WTC11 (cell line): Measurements from ENCODE around the gene CLEC6A. TPM values are rescaled to one million over a fixed set of nuclear protein-coding genes. Genes with fewer than 3 reads are reported as not detected.

Experiments used
- ATAC-seq: fragments of 200-7000 bp; cut with Tn5 transposase; 2 replicates; pipeline ENCODE4 v1.10.0; 2021; ENCODE audit warnings: mild to moderate bottlenecking, moderate library complexity
- CTCF ChIA-PET: fragments of 300-600 bp; sonication (Branson Sonifier 250); formaldehyde crosslinking; loops from one replicate; lab custom pipeline; 2021; ENCODE audit warnings: antibody characterized with exemption; lab: Charles Lee
- POLR2A ChIA-PET: fragments of 350-600 bp; sonication (Branson Sonifier 250); formaldehyde crosslinking; loops from one replicate; lab custom pipeline; 2021; ENCODE audit warnings: antibody characterized with exemption; lab: Charles Lee
- DNase-seq: peaks from one replicate; pipeline ENCODE4 v3.0.0; 2021; ENCODE audit warnings: low spot score
- H3K27ac Mint-ChIP-seq: 2 replicates; pipeline ENCODE4 v1.8.0; 2021; ENCODE audit warnings: mixed read lengths
- H3K27me3 Mint-ChIP-seq: 2 replicates; pipeline ENCODE4 v1.8.0; 2021; ENCODE audit warnings: low read depth, mild to moderate bottlenecking, moderate library complexity, mixed read lengths
- H3K36me3 Mint-ChIP-seq: 2 replicates; pipeline ENCODE4 v1.8.0; 2021; ENCODE audit warnings: mixed read lengths
- H3K4me1 Mint-ChIP-seq: 2 replicates; pipeline ENCODE4 v1.8.0; 2022; ENCODE audit warnings: mixed read lengths
- H3K4me3 Mint-ChIP-seq: 2 replicates; pipeline ENCODE4 v1.8.0; 2021; ENCODE audit warnings: mild to moderate bottlenecking, moderate library complexity, mixed read lengths
- H3K9me3 Mint-ChIP-seq: 2 replicates; pipeline ENCODE4 v1.8.0; 2021; ENCODE audit warnings: mixed read lengths
- CTCF ChIP-seq: fragments of 200-600 bp; IDR thresholded peaks from 2 replicates; pipeline ENCODE4 v1.8.0; 2022; ENCODE audit warnings: antibody characterized with exemption
- ELF4 ChIP-seq: sonication (generic); formaldehyde crosslinking; IDR thresholded peaks from 2 replicates; pipeline ENCODE4 v1.8.1; 2022; ENCODE audit warnings: low read depth, mild to moderate bottlenecking, moderate library complexity, missing genetic modification reagents
- ETV6 ChIP-seq: sonication (generic); formaldehyde crosslinking; IDR thresholded peaks from 2 replicates; pipeline ENCODE4 v1.8.1; 2022; ENCODE audit warnings: mild to moderate bottlenecking, missing genetic modification reagents
- FOXJ3 ChIP-seq: sonication (generic); formaldehyde crosslinking; IDR thresholded peaks from 2 replicates; pipeline ENCODE4 v1.9.0; 2021; ENCODE audit warnings: missing genetic modification reagents, mild to moderate bottlenecking, borderline replicate concordance
- GTF2I ChIP-seq: fragments of 250-450 bp; sonication (Bioruptor Pico); conservative IDR thresholded peaks from 2 replicates; pipeline ENCODE4 v1.4.0; 2021; ENCODE audit warnings: mild to moderate bottlenecking
- JUN ChIP-seq: sonication (generic); formaldehyde crosslinking; IDR thresholded peaks from 2 replicates; pipeline ENCODE4 v1.8.0; 2023; ENCODE audit warnings: mild to moderate bottlenecking, missing genetic modification reagents
- MLX ChIP-seq: sonication (generic); formaldehyde crosslinking; IDR thresholded peaks from 2 replicates; pipeline ENCODE4 v1.8.1; 2023; ENCODE audit warnings: mild to moderate bottlenecking, missing genetic modification reagents, moderate library complexity
- NFE2L1 ChIP-seq: sonication (generic); formaldehyde crosslinking; IDR thresholded peaks from 2 replicates; pipeline ENCODE4 v1.8.1; 2023; ENCODE audit warnings: missing genetic modification reagents
- NR1H2 ChIP-seq: sonication (generic); formaldehyde crosslinking; IDR thresholded peaks from 2 replicates; pipeline ENCODE4 v1.9.0; 2021; ENCODE audit warnings: mild to moderate bottlenecking, moderate library complexity, missing genetic modification reagents
- NR3C1 ChIP-seq: sonication (generic); formaldehyde crosslinking; conservative IDR thresholded peaks from 2 replicates; pipeline ENCODE4 v1.8.1; 2023; ENCODE audit warnings: low read depth, mild to moderate bottlenecking, missing genetic modification reagents
- RORB ChIP-seq: fragments of 250-450 bp; sonication (Bioruptor Pico); IDR thresholded peaks from 2 replicates; pipeline ENCODE4 v1.9.0; 2021; ENCODE audit warnings: mild to moderate bottlenecking
- ZNF121 ChIP-seq: sonication (generic); formaldehyde crosslinking; IDR thresholded peaks from 2 replicates; pipeline ENCODE4 v1.8.0; 2023; ENCODE audit warnings: missing genetic modification reagents
- ZNF263 ChIP-seq: sonication (generic); formaldehyde crosslinking; IDR thresholded peaks from 2 replicates; pipeline ENCODE4 v1.8.1; 2022; ENCODE audit warnings: low read depth, mild to moderate bottlenecking, moderate library complexity, missing genetic modification reagents
- ZNF396 ChIP-seq: fragments of 250-450 bp; sonication (Bioruptor Pico); IDR thresholded peaks from 2 replicates; pipeline ENCODE4 v1.8.0; 2021; ENCODE audit warnings: mild to moderate bottlenecking, moderate library complexity, borderline replicate concordance
- total RNA-seq: library from RNA; stranded (reverse); gene quantifications from 3 replicates; pipeline ENCODE4 v1.2.3, GENCODE V29; 2021
- TF ChIP-seq, protein P1 (sequence below): sonication (generic); formaldehyde crosslinking; conservative IDR thresholded peaks from 2 replicates; pipeline ENCODE4 v1.8.1; 2023; ENCODE audit warnings: mild to moderate bottlenecking, low read depth, missing genetic modification reagents, moderate library complexity
- TF ChIP-seq, protein P2 (sequence below): sonication (generic); formaldehyde crosslinking; IDR thresholded peaks from 2 replicates; pipeline ENCODE4 v1.8.1; 2023; ENCODE audit warnings: mild to moderate bottlenecking, missing genetic modification reagents, borderline replicate concordance
- TF ChIP-seq, protein P3 (sequence below): sonication (generic); formaldehyde crosslinking; IDR thresholded peaks from 2 replicates; pipeline ENCODE4 v1.8.0; 2022; ENCODE audit warnings: mild to moderate bottlenecking, missing genetic modification reagents
- TF ChIP-seq, protein P4 (sequence below): fragments of 250-450 bp; sonication (Bioruptor Pico); IDR thresholded peaks from 2 replicates; pipeline ENCODE4 v1.8.0; 2021; ENCODE audit warnings: mild to moderate bottlenecking

Gene CLEC6A
- total RNA-seq, 1 experiment from 2014 or later: 0.20 TPM

- no peak for TF ChIP-seq ZNF263 (CRISPR knock-in tag)
- TF ChIP-seq, all 79 proteins: peak for 0
Measured at GRCh38 chr12:8499616-8500015, 43.9 kb downstream of the CLEC6A start (continued).

- ChIA-PET POLR2A (no interaction called here), CTCF (interaction anchor here (1.2 kb wide), 1 partner anchor 107 kb away, joined by 4 read pairs; no protein-coding TSS in a partner anchor)
- Mint-ChIP-seq H3K4me3 (no peak overlapping the region), H3K9me3 (peaks cover 3% of the 10 kb centered on the region; the same call in 1 of the 2 replicates), H3K27ac (no peak overlapping the region)
- TF ChIP-seq ZNF263 (CRISPR knock-in tag) (no peak), FOXJ3 (no peak), MLX (CRISPR knock-in tag) (no peak), NFE2L1 (CRISPR knock-in tag) (no peak), GTF2I (no peak), ELF4 (CRISPR knock-in tag) (no peak), NR1H2 (no peak), ZNF396 (CRISPR knock-in tag) (no peak), ZNF121 (CRISPR knock-in tag) (no peak), JUN (CRISPR knock-in tag) (no peak), CTCF (no peak), NR3C1 (CRISPR knock-in tag) (no peak), RORB (no peak), ETV6 (CRISPR knock-in tag) (no peak)
- TF ChIP-seq, protein P1, sequence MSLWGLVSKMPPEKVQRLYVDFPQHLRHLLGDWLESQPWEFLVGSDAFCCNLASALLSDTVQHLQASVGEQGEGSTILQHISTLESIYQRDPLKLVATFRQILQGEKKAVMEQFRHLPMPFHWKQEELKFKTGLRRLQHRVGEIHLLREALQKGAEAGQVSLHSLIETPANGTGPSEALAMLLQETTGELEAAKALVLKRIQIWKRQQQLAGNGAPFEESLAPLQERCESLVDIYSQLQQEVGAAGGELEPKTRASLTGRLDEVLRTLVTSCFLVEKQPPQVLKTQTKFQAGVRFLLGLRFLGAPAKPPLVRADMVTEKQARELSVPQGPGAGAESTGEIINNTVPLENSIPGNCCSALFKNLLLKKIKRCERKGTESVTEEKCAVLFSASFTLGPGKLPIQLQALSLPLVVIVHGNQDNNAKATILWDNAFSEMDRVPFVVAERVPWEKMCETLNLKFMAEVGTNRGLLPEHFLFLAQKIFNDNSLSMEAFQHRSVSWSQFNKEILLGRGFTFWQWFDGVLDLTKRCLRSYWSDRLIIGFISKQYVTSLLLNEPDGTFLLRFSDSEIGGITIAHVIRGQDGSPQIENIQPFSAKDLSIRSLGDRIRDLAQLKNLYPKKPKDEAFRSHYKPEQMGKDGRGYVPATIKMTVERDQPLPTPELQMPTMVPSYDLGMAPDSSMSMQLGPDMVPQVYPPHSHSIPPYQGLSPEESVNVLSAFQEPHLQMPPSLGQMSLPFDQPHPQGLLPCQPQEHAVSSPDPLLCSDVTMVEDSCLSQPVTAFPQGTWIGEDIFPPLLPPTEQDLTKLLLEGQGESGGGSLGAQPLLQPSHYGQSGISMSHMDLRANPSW (CRISPR knock-in tag): no peak
- TF ChIP-seq, protein P2, sequence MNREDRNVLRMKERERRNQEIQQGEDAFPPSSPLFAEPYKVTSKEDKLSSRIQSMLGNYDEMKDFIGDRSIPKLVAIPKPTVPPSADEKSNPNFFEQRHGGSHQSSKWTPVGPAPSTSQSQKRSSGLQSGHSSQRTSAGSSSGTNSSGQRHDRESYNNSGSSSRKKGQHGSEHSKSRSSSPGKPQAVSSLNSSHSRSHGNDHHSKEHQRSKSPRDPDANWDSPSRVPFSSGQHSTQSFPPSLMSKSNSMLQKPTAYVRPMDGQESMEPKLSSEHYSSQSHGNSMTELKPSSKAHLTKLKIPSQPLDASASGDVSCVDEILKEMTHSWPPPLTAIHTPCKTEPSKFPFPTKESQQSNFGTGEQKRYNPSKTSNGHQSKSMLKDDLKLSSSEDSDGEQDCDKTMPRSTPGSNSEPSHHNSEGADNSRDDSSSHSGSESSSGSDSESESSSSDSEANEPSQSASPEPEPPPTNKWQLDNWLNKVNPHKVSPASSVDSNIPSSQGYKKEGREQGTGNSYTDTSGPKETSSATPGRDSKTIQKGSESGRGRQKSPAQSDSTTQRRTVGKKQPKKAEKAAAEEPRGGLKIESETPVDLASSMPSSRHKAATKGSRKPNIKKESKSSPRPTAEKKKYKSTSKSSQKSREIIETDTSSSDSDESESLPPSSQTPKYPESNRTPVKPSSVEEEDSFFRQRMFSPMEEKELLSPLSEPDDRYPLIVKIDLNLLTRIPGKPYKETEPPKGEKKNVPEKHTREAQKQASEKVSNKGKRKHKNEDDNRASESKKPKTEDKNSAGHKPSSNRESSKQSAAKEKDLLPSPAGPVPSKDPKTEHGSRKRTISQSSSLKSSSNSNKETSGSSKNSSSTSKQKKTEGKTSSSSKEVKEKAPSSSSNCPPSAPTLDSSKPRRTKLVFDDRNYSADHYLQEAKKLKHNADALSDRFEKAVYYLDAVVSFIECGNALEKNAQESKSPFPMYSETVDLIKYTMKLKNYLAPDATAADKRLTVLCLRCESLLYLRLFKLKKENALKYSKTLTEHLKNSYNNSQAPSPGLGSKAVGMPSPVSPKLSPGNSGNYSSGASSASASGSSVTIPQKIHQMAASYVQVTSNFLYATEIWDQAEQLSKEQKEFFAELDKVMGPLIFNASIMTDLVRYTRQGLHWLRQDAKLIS (CRISPR knock-in tag): no peak
- TF ChIP-seq, protein P3, sequence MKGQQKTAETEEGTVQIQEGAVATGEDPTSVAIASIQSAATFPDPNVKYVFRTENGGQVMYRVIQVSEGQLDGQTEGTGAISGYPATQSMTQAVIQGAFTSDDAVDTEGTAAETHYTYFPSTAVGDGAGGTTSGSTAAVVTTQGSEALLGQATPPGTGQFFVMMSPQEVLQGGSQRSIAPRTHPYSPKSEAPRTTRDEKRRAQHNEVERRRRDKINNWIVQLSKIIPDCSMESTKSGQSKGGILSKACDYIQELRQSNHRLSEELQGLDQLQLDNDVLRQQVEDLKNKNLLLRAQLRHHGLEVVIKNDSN (CRISPR knock-in tag): no peak
- TF ChIP-seq, protein P4, sequence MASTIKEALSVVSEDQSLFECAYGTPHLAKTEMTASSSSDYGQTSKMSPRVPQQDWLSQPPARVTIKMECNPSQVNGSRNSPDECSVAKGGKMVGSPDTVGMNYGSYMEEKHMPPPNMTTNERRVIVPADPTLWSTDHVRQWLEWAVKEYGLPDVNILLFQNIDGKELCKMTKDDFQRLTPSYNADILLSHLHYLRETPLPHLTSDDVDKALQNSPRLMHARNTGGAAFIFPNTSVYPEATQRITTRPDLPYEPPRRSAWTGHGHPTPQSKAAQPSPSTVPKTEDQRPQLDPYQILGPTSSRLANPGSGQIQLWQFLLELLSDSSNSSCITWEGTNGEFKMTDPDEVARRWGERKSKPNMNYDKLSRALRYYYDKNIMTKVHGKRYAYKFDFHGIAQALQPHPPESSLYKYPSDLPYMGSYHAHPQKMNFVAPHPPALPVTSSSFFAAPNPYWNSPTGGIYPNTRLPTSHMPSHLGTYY (CRISPR knock-in tag): no peak
- TF ChIP-seq, all 79 proteins: peak for 0
- Mint-ChIP-seq H3K36me3 (no peaks in the 10 kb centered on the region), H3K27me3 (no peaks in the 10 kb centered on the region), H3K4me1 (peaks cover 12% of the 10 kb centered on the region)
- no peak for DNase-seq
- ATAC-seq: no peak
Measured at GRCh38 chr12:8501720-8502119, 46.0 kb downstream of the CLEC6A start.
